NCI-H2196 (cell line): ENCODE measurements around the gene MUS81.

Source experiments
- DNase-seq: peaks from one replicate; lab custom pipeline; 2025; ENCODE audit not compliant: unreplicated experiment; lab: John Stamatoyannopoulos, UW

The MUS81 gene

DNA sequence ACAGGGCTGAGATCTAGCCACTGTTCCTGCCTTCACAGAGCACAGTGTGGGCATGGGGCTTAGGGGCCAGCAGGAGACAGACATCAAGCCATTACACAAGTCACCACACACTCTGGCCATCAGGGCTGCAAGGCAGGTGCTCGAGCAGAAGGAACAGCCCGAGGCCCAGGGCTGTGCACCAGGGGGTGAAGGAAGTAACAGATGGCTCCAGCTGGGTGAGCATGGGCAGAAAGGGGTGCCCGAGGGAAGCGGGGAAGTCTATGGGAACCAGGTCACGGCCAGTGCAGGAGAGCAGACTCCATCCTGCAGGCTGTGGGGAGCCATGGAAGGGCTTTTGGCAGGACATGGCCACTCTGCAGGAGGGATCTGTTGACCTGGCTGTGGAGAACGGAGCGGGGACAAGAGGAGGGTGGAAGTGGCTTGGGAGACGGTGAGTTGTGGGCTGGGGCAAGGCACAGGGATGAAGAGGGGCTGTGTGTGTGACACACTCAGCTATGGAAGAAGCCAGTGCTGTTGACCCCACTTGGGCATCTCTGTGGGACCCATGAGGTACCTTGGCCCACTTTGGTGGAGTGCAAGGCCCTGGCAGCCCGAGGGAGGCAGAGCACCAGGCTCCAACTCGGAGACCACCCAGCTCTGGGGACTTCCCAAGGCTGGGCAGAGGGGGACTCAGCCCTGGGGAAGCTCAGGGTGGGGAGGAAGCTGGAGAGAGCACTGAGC, 55.0 kb downstream of the MUS81 start:
- no peak for DNase-seq

DNA sequence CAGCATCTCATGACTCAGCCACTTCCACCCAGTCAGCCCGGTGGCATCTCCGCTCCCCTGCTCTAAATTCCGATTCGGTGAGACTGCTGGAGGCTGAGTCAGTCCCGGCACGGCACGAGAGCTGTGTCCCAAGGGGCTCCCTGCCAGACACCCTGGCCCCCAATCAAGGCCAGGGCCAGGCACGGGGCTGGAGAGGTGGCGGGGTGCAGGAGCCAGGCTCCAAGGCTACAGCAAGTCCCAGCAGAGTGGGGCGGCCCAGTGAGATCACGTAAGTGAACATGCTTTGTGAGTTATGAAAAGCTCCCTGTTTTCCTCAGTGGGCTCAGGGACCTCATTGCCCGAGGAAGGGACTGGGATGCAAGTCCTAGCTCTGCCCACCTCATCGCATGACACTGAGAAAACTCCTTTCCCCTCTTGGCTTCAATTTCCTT, 55.6 kb downstream of the MUS81 start:
- DNase-seq = no peak
